Measurements from ENCODE around the gene NT5DC1.
A peak's percentile ranks its signal among the peaks of the same experiment; 100 is the strongest.

NT5DC1 gene

DNA sequence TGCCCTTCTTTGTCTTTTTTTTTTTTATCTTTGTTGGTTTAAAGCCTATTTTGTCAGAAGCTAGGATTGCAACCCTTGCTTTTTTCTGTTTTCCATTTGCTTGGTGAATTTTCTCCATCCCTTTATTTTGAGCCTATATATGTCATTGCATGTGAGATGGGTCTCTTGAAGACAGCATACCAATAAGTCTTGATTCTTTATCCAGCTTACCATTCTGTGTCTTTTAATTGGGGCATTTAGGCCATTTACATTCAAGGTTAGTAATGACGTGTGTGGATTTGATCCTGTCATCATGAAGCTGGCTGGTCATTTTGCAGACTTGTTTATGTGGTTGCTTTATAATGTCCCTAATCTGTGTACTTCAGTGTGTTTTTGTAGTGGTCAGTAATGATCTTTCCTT lies 162.7 kb downstream of the NT5DC1 start:
- H3K9me3 ChIP-seq (ENCODE audit: insufficient read depth, low read depth, low read length), result no peaks in the 10 kb centered on the region
- H3K4me3 ChIP-seq (ENCODE audit: low read length), result no peak overlapping the region
- no peaks in the 10 kb centered on the region for H3K27me3 ChIP-seq (ENCODE audit: insufficient read depth, low read length)
- no peak overlapping the region for H3K9ac ChIP-seq (ENCODE audit: low read depth, low read length)
- H3K4me1 ChIP-seq (ENCODE audit: insufficient read depth, low read length), result no peaks in the 10 kb centered on the region
- WGBS, result 81% methylated on average over 1 of the region's 1 CpG
- no peak overlapping the region for H3K27ac ChIP-seq (ENCODE audit: low read depth, low read length)
- no peaks in the 10 kb centered on the region for H3K36me3 ChIP-seq (ENCODE audit: insufficient read depth, low read length)

DNA sequence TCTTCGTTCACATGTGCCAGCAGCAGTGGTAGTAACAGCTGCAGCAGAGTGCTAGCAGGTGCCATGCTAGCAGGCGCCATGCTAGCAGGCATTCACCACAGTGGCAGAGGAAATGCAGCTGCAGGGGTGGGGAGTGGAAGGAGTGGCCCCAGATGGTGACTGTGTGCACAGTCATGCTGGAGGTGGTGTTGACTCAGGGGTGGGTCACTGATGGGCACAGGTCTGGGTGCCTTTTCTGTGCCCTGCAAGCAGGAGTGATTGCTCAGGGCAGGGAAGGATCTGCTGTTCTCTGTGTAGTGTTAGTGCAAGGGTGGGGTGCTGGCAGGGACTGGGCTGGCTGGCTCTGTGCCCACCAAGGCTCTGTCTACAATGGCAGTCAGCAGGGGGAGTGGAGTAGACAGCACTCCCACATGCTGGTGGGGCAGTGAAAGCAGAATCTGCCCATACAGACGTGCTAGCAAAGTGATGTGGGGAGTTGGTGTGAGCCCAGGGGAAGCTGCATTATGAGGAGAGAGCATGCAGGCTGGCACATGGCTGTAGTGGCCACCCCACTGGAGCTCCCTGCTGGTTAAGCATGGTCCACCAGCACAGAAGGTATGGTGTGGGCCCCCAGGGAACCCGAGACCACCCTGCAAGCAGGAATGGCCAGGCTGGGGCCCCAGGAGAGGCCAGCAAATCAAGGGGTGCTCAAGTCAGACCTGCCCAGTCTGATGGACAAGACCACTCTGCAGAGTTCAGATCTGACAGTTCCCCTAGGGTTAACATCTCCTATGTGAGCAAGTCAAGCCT lies 164.6 kb downstream of the NT5DC1 start:
- no peak overlapping the region for H3K9ac ChIP-seq (ENCODE audit: low read depth, low read length)
- no peaks in the 10 kb centered on the region for H3K27me3 ChIP-seq (ENCODE audit: insufficient read depth, low read length)
- no peak overlapping the region for H3K4me3 ChIP-seq (ENCODE audit: low read length)
- H3K27ac ChIP-seq (ENCODE audit: low read depth, low read length), result no peak overlapping the region
- 87% methylated on average over 4 of the region's 4 CpGs for WGBS
- H3K36me3 ChIP-seq (ENCODE audit: insufficient read depth, low read length), result no peaks in the 10 kb centered on the region
- H3K9me3 ChIP-seq (ENCODE audit: insufficient read depth, low read depth, low read length), result no peaks in the 10 kb centered on the region
- H3K4me1 ChIP-seq (ENCODE audit: insufficient read depth, low read length), result no peaks in the 10 kb centered on the region

DNA sequence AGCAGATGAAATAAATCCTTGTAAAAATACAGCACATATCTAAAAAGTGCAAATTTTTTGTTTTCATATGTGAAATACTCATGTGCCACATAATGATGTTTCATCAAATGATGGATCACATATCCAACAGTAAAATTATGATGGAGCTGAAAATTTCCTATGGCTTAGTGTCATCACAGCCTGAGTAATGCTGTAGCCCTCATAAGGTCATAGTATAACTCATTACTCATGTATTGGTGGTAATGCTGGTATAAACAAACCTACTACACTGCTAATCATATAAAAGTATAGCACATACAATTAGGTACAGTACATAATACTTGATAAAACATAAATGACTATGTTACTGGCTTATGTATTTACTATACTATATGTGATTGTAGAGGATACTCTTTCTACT lies 166.2 kb downstream of the NT5DC1 start:
- H3K9me3 ChIP-seq (ENCODE audit: insufficient read depth, low read depth, low read length), result no peaks in the 10 kb centered on the region
- H3K4me1 ChIP-seq (ENCODE audit: insufficient read depth, low read length), result peaks cover 14% of the 10 kb centered on the region
- no peak overlapping the region for H3K9ac ChIP-seq (ENCODE audit: low read depth, low read length)
- H3K27ac ChIP-seq (ENCODE audit: low read depth, low read length), result no peak overlapping the region
- H3K4me3 ChIP-seq (ENCODE audit: low read length), result no peak overlapping the region
- no peaks in the 10 kb centered on the region for H3K27me3 ChIP-seq (ENCODE audit: insufficient read depth, low read length)
- no peaks in the 10 kb centered on the region for H3K36me3 ChIP-seq (ENCODE audit: insufficient read depth, low read length)

- H3K9ac ChIP-seq (ENCODE audit: low read depth, low read length), result no peak overlapping the region
These were observed 167.4 kb downstream of the NT5DC1 start for GRCh38 chr6:116267836-116268588.

GRCh38 chr6:116268589-116269293 lies 168.1 kb downstream of the NT5DC1 start:
- no peaks in the 10 kb centered on the region for H3K27me3 ChIP-seq (ENCODE audit: insufficient read depth, low read length)
- H3K4me1 ChIP-seq (ENCODE audit: insufficient read depth, low read length), result peaks cover 26% of the 10 kb centered on the region
- no peak overlapping the region for H3K9ac ChIP-seq (ENCODE audit: low read depth, low read length)
- H3K36me3 ChIP-seq (ENCODE audit: insufficient read depth, low read length), result no peaks in the 10 kb centered on the region
- H3K4me3 ChIP-seq (ENCODE audit: low read length), result no peak overlapping the region
- no peaks in the 10 kb centered on the region for H3K9me3 ChIP-seq (ENCODE audit: insufficient read depth, low read depth, low read length)
- WGBS, result 59% methylated on average over 3 of the region's 3 CpGs
- H3K27ac ChIP-seq (ENCODE audit: low read depth, low read length), result no peak overlapping the region

More at GRCh38 chr6:116267836-116268588, 167.4 kb downstream of the NT5DC1 start:
- 29% methylated on average over 1 of the region's 3 CpGs for WGBS
- Histone ChIP-seq H3K9me3 (ENCODE audit: insufficient read depth, low read depth, low read length) (no peaks in the 10 kb centered on the region), H3K36me3 (ENCODE audit: insufficient read depth, low read length) (no peaks in the 10 kb centered on the region), H3K27me3 (ENCODE audit: insufficient read depth, low read length) (no peaks in the 10 kb centered on the region), H3K27ac (ENCODE audit: low read depth, low read length) (no peak overlapping the region), H3K4me3 (ENCODE audit: low read length) (no peak overlapping the region), H3K4me1 (ENCODE audit: insufficient read depth, low read length) (peaks cover 26% of the 10 kb centered on the region)

- H3K9me3 ChIP-seq (ENCODE audit: insufficient read depth, low read depth, low read length), result no peaks in the 10 kb centered on the region
- peaks cover 32% of the 10 kb centered on the region for H3K4me1 ChIP-seq (ENCODE audit: insufficient read depth, low read length)
- H3K27me3 ChIP-seq (ENCODE audit: insufficient read depth, low read length), result no peaks in the 10 kb centered on the region
- no peak overlapping the region for H3K4me3 ChIP-seq (ENCODE audit: low read length)
- 19% methylated on average over 2 of the region's 2 CpGs for WGBS
- peaks cover 1% of the 10 kb centered on the region; the same call in 1 of the 2 replicates for H3K36me3 ChIP-seq (ENCODE audit: insufficient read depth, low read length)
- no peak overlapping the region for H3K9ac ChIP-seq (ENCODE audit: low read depth, low read length)
- H3K27ac ChIP-seq (ENCODE audit: low read depth, low read length), result peak overlapping the region; percentile 52; the same call in 1 of the 2 replicates
These were observed 170.6 kb downstream of the NT5DC1 start for GRCh38 chr6:116271149-116271708.

DNA sequence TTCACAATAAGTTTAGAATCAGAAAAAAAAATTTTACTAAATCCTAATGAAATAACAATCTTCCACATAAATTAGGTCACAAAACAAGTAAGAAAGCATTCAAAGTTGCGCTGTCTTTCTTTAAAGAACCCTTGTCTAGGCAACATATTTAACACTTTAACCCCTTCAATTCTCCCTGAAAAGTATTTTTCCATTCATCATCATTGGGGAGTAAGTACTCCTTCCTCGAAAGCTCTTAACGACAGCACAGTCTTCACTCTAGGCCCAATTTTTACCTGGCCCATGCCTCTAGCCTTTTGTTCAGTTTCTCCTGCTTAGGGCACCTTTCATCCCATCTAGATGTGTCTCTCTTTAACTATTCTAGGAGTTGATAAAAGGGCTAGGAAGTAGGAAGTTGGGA lies 176.5 kb downstream of the NT5DC1 start:
- Histone ChIP-seq H3K4me1 (ENCODE audit: insufficient read depth, low read length) (peaks cover 29% of the 10 kb centered on the region), H3K9ac (ENCODE audit: low read depth, low read length) (peak overlapping the region; percentile 1; the same call in 1 of the 2 replicates), H3K27ac (ENCODE audit: low read depth, low read length) (no peak overlapping the region), H3K27me3 (ENCODE audit: insufficient read depth, low read length) (no peaks in the 10 kb centered on the region), H3K36me3 (ENCODE audit: insufficient read depth, low read length) (peaks cover 15% of the 10 kb centered on the region), H3K4me3 (ENCODE audit: low read length) (peak overlapping the region; percentile 41), H3K9me3 (ENCODE audit: insufficient read depth, low read depth, low read length) (no peaks in the 10 kb centered on the region)
- WGBS, result 73% methylated on average over 3 of the region's 3 CpGs

- 94% methylated on average over 11 of the region's 11 CpGs for WGBS
- Histone ChIP-seq H3K36me3 (ENCODE audit: insufficient read depth, low read length) (peaks cover 15% of the 10 kb centered on the region), H3K27me3 (ENCODE audit: insufficient read depth, low read length) (no peaks in the 10 kb centered on the region), H3K9me3 (ENCODE audit: insufficient read depth, low read depth, low read length) (no peaks in the 10 kb centered on the region), H3K4me3 (ENCODE audit: low read length) (peak overlapping the region; percentile 94), H3K9ac (ENCODE audit: low read depth, low read length) (peak overlapping the region; percentile 91; the same call in 1 of the 2 replicates), H3K4me1 (ENCODE audit: insufficient read depth, low read length) (peaks cover 19% of the 10 kb centered on the region), H3K27ac (ENCODE audit: low read depth, low read length) (no peak overlapping the region)
These were observed 177.8 kb downstream of the NT5DC1 start for GRCh38 chr6:116278481-116278829.

- Histone ChIP-seq H3K9me3 (ENCODE audit: insufficient read depth, low read depth, low read length) (no peaks in the 10 kb centered on the region), H3K27ac (ENCODE audit: low read depth, low read length) (peak overlapping the region; percentile 91; the same call in 1 of the 2 replicates), H3K27me3 (ENCODE audit: insufficient read depth, low read length) (no peaks in the 10 kb centered on the region), H3K9ac (ENCODE audit: low read depth, low read length) (peak overlapping the region; percentile 91), H3K4me1 (ENCODE audit: insufficient read depth, low read length) (peaks cover 19% of the 10 kb centered on the region), H3K4me3 (ENCODE audit: low read length) (peak overlapping the region; percentile 94), H3K36me3 (ENCODE audit: insufficient read depth, low read length) (peaks cover 15% of the 10 kb centered on the region)
- WGBS, result 47% methylated on average over 12 of the region's 12 CpGs
These were observed 178.2 kb downstream of the NT5DC1 start for GRCh38 chr6:116278854-116279231.

- Histone ChIP-seq H3K27me3 (ENCODE audit: insufficient read depth, low read length) (no peaks in the 10 kb centered on the region), H3K4me3 (ENCODE audit: low read length) (peak within 1 kb of the TSS; percentile 94), H3K27ac (ENCODE audit: low read depth, low read length) (peak within 1 kb of the TSS; percentile 91), H3K9ac (ENCODE audit: low read depth, low read length) (peak within 1 kb of the TSS; percentile 91), H3K9me3 (ENCODE audit: insufficient read depth, low read depth, low read length) (no peaks in the 10 kb centered on the region), H3K4me1 (ENCODE audit: insufficient read depth, low read length) (peaks cover 19% of the 10 kb centered on the region), H3K36me3 (ENCODE audit: insufficient read depth, low read length) (peaks cover 15% of the 10 kb centered on the region)
- under 1% methylated on average over 71 of the region's 71 CpGs for WGBS
These were observed 178.8 kb downstream of the NT5DC1 start, which contains the start of gene TSPYL1 for GRCh38 chr6:116279232-116280160. TSPYL1 (minus strand) TSS chr6:116279930; CDS start chr6:116279830, 100 bp downstream.
